Hematopoietic multipotent progenitor cell treated with erythropoietin and hydrocortisone succinate and interleukin-3 and kit ligand, for 15 days (in vitro differentiated cells): ENCODE results near the gene B3GNT9.
"Not testable (repeated sequence)": the region's sequence is repeated elsewhere in the genome, so short reads cannot be mapped to it uniquely, and the experiment has no call there.

ENCODE experiments used
- DNase-seq: peaks from one replicate; pipeline ENCODE4 v3.0.0-alpha.2; 2015; ENCODE audit warnings: low spot score

The B3GNT9 gene

DNA sequence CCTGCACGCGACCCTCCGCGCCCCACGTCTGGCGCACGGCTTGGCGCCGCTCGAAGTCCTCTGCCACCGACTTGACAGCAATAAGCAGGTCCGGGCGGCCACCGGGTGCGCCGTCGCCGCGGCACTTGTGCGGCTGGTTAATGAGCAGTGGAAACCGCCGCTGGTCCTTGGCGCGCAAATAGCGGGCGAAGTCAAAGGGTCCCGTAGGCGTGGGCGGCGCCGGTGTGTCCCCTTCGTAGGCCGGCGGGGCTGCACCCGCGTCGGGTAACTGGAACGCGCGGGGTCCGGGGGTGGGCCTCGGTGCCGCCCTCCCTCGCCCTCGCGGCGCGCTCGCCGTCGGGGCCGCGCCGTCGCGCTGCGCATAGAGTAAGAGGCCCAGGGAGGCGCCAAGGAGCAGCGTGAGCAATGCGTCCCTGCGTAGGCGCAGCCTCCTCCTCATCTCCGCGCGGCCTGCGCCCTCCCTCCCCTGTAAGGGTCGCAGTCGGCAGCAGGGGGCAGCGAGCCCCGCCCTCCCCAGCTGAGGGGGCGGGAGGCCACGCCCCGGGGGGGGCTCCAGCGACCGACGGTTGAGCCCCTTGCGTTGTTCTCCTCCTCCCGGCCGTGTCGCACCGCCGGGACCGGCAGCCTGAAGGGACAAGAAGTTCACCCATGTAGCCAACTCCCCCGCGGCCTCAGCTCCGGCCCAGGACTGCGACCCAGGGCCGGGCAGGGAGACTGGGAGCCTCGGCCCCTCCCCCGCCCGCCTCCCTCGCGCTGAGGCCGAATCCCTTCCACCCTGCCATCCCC, 558 bp downstream of the B3GNT9 start:
- no peak for DNase-seq

DNA sequence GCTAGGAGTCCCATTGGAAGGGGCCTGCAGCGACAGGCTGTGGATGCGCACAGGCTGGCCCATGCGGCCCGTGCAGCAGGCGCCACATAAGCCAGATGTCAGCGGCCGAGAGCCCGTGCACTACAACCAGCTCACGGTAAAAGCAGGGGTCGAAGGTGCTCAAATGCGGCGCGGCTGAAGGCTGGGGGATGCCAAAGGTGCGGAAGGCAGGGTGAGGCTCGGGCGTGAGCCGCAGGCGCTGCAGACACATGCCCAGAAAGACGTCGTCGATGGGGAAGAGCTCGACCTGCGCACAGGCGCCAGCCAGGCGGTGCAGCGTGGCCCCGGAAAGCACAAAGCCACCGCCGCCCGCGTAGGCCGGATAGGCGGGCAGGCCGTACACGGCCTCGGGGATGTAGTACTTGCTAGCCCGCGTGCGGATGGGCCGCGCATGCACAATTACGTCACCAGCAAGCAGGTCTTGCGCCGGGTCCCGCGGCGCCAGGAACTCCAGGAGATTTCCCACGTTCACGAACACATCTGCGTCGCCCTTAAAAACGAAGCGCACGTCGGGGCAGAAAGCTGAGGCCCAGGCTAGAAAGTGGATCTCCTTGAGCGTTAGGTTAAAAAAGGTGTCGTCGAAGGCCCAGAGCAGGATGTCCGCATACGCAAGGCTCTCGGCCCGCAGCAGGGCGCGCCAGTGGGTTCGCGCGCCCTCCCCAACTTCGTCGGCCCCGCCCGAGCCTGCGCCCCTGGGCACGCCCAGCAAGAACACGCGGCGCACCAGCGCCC, 1.3 kb downstream of the B3GNT9 start:
- DNase-seq, result no peak

DNA sequence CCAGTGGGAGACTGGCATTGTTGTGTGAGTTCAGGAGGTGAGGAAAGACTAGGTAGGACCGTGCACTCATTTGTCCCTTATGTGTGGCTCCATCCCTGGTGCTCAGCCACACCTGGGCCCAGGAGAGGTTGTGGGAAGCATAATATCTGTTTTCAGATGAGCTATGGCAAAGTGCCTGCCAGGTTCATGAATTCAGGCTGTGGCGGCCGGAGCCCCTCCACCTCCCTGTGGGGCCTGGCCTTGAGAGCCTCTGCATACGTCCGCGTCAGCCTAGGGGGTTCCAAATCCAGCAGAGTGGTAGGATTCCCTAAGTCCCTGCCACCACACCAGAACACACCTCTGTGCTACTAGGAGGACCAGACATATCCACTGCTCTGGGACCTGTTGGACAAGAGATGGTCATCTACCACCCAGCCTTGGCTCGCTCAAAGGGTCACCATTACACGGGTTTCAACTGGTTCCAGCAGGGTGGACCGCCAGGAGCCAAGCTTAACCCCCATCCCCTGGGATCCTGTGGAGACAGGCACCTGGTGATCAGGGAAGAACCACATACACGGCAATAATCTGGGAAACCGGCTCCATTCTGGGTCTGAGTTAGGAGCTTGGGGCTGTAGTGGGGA, 2.0 kb downstream of the B3GNT9 start:
- no peak for DNase-seq

DNA sequence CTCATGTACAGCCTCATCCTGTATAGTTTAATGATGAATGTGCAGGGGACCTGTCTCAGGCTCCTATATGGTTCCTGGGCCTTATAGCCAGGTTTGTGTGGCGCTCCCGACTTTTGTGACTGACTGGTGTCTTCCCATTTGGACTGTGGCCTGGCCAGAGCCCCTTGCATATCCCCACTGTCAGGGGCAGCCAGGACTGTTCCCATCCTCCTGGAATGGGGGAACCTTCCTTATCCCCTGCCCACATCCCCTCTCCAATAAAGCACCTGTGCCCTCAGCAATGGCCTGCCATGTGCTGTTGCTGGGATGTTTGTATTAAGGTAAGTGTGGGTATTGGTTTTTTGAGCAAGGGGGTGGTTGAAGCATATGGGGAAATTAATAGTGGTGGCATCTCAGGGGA, 2.6 kb downstream of the B3GNT9 start:
- no peak for DNase-seq

DNA sequence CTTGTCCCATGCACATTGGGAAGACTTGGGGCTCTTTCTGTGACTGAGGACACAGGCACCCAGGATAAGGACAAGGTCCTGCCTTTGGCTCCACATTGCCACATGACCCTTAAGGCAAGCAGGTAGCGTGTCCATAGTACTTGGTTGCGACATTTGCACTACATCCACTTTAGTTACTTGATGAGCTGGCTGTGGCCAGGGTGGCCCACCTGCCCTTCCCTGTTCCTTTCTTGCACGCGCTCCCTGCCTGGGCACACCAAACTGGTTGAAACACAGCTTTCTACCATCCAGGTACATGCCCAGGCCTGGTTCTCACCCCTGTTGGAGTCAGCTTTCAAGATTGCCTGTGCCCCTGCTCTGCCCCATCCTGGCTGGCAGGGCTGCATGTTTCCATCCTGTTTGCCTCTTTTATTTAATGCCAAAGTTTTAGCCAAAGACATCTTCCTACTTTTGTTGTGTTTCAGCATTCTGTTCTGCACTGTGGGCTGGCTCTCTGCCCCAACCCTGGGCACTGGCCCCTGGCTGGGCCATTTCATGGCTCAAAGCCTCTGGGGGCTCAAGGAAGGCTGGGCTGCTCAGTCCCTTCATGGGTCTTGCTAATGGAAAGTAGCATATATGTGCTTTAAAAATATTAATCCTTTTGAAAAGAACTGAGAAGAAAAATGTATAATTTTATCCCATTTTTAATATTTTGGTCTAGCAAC, 3.2 kb downstream of the B3GNT9 start:
- DNase-seq, result no peak

DNA sequence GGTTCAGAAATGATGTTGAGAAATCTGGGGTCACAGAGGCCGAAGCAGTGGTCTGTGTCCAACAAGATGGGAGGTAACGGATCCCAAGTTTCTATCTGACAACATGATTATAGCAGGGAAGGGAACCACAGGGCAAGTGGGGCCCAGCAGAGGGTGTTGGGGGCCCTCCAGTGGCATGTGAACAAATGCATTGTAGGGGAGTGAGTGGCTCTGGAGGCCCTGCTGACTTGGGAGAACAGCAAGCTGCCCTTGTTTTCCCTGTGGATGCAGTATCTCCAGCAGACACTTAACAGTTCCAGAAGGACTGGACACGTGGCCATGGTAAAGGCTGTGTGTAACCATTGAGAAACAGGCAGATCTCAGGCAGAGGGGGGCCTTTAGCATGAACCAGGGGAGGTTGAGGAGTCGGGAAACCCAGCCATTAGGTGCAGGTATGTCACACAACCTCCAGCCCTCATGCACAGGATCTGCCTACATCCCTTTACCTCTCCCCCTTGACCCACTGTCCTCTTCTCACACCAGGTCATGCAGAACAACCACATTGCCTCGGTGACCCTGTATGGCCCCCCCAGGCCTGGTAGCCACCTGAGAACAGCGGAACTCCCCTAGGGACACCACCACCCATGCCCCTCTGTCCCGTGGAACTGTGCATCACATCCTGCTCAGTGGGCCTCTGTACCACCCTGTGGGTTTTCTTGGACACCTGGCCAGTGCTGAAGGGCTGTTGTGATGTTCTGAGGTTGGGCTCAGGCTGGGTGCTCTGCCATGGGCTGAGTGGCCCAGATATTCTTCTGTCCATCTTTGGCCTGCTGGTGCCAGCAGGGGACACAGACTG, 4.1 kb downstream of the B3GNT9 start:
- DNase-seq, result no peak

DNA sequence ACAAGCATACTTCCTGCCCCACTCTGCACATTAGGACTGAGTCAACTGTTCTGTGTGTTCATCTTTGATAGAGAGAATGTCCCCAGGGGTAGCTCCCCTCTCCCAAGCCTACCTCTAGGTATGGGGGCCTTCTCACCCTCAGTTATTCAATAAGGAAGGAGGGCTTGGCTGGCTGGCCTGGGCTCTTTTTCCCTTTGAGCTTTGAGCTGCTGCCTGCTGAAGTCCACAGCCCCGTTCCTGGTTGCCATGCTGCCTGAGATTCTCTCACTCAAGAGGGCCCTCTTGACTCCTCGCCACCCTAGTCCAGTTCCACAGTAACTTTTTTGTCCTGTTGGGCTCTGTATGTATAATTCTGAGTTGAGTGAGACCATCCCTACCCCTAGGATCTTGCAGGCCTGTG, 5.1 kb downstream of the B3GNT9 start:
- no peak for DNase-seq

DNA sequence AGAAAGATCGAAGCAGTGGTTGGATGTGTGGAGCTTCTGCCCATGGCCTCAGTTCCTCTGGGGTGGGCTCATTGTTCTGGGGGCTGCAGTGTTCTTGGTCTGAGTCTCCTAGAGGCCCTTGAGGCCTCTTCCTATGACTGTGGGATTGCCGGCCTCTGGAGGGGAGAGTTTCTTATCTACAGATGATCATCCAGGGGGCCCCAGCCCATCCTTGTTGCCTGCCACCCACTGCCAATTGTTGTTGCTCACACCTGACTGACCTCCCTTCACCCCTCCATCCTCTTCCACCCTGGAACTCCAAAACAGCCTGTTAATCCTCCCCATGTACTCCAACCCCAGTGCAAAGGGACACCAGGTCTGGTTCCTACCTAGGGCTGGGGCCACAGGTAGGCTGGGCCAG, 5.9 kb downstream of the B3GNT9 start:
- DNase-seq, result no peak

DNA sequence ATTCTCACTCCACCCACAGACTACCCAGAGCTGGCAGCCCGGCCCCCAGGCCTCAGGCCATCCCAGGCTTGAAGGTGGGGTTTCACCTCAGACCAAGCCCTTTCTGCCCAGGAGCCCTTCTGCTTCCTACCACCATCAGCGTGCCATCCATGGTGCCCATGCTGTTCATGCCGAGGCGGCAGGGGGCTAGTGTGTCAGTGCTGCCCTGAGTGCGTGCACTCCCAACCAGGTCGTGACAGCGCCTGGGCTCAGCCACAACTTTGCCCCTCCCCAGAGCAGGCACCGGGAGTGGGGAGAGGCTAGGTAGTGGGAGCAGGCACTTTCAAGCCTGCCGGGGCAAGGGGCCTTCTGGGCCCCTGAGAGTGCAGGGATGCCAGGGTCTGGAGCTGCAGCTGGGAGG, 8.5 kb downstream of the B3GNT9 start:
- no peak for DNase-seq

DNA sequence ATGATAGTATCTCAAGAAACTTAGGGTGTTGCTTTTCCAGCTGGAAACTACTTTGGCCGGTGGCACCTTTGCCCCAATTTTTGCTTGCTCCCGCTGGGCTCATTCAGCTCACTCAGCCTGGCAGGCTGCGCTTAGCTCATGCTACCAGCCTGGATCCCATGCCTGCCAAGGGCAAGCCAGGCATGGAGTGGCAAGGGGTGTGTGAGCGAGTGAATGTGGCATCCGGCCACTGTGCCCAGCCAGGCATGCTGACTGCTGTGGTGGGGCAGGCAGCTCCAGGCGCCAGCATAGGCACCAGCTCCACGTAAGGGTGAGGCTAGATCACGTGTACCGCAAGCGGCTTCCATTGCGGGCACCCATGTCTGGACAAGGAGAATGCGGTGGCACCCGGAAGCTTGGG, 9.4 kb downstream of the B3GNT9 start:
- DNase-seq, result no peak

DNA sequence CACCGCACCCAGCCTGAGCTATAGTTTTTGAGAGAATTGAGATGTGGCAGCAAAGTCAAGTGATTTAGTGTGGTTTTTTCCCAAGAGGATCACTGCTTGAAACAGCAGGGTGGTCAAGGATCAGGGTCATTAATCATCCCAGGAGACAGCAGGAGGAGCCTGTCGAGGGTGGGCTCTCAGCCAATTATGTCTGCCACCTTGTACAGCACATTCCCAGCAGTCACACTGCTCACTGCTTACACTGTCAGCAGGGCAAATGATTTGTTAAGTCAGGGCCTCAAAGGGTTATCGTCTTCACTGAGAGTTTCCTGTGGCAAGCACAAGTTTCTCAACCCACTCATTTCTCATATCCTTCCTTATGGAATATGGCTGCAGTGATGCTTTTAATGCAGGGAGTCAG, 13.2 kb downstream of the B3GNT9 start:
- DNase-seq, result no peak

DNA sequence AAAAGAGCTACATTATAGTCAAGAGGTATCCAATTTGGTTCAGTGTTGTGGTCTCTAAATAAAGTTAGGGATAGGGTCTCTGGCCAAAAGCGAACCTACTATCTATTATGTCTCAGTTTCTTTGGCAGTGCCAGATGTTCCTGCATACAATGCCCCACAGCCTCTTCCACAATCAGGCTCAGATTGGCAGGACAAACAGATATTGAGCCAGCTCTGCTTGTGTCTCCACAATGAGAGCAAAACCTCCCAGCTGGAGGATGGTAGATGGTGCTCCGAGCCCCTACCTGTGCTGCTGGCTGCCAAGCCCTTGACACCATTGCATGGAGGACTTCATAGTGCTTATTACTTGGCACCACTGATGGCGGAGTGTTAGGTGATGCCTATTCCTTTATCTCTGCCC, 21.4 kb downstream of the B3GNT9 start:
- no peak for DNase-seq

DNA sequence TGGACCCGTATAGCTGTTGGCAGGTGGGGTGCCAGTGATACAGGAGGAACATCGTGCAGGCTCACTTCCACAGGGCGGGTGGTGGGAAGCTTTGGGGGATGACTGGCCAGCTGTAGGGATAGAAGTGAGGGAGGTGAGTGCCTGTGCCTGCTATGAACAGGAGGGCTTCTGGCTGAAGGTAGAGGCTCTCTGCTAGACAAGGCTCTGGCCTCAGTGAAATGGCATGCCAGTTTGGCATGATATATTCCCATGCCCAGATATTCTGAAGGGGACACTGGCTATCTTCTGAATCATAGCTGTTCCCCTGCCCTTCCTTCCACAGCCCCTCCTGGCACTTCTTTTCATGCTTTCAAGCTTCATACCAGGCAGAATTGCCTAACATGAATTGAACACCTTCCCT, 21.9 kb downstream of the B3GNT9 start:
- DNase-seq, result no peak

DNA sequence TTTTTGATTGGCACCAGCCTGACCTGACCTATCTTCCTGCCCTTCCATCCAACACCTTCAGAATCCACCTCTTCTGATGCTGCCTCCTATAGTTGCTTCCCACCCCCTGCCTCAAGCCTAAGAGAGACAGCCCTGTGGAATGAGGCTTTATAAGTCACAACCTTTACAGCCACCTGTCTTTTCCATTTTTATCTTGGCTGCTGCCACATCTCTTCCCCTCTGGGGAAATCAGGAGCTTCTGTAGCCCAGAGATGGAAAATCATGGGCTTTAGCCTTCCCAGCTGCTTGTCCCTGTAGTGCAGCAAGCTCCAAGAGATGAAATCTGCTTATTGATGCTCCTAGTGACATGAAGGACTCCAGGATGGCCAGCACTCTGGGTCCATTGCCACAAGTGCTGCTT, 22.4 kb downstream of the B3GNT9 start:
- DNase-seq, result no peak

DNA sequence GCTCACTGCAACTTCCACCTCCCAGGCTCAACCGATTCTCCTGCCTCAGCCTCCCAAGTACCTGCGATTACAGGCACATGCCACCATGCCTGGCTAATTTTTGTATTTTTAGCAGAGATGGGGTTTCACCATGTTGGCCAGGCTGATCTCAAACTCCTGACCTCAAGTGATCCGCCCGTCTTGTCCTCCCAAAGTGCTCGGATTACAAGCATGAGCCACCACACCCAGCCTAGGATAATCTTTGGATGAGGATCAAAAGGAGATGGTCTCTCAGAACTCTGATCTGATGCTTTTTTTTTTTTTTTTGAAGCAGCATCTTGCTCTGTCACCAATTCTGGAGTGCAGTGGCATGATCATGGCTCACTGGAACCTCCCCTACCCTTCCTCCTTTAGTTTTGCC, 28.0 kb downstream of the B3GNT9 start:
- not testable (repeated sequence) for DNase-seq

DNA sequence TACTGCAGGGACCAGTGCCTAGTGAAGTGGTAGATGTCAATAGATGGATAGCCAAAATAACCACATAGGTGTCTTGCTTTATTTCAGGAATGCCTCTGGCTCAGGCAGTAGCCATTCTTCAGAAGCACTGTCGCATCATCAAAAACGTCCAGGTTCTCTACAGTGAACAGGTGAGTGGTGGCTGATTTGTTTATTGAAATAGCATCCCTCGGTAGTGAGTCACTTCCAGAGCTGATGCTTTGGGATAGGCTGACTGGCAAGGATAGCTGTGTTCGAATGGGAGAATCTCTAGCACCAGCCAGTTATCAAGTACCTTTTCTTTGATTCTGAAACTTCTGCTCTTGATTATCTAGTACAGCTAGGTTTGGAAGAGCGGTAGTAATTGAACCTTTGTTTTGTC, 30.8 kb downstream of the B3GNT9 start:
- no peak for DNase-seq

DNA sequence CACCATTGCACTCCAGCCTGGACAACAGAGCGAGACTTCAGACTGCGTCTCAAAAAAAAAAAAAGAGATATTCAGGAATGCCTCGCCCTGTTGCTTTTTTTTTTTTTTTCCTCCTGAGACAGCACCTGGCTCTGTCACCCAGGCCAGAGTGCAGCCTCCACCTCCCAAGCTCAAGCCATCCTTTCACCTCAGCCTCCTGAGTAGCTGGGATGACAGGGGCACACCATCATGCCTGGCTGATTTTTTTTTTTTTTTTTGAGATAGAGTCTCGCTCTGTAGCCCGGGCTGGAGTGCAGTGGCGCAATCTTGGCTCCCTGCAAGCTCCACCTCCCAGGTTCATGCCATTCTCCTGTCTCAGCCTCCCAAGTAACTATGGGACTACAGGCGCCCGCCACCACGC, 33.1 kb downstream of the B3GNT9 start:
- DNase-seq, result no peak

DNA sequence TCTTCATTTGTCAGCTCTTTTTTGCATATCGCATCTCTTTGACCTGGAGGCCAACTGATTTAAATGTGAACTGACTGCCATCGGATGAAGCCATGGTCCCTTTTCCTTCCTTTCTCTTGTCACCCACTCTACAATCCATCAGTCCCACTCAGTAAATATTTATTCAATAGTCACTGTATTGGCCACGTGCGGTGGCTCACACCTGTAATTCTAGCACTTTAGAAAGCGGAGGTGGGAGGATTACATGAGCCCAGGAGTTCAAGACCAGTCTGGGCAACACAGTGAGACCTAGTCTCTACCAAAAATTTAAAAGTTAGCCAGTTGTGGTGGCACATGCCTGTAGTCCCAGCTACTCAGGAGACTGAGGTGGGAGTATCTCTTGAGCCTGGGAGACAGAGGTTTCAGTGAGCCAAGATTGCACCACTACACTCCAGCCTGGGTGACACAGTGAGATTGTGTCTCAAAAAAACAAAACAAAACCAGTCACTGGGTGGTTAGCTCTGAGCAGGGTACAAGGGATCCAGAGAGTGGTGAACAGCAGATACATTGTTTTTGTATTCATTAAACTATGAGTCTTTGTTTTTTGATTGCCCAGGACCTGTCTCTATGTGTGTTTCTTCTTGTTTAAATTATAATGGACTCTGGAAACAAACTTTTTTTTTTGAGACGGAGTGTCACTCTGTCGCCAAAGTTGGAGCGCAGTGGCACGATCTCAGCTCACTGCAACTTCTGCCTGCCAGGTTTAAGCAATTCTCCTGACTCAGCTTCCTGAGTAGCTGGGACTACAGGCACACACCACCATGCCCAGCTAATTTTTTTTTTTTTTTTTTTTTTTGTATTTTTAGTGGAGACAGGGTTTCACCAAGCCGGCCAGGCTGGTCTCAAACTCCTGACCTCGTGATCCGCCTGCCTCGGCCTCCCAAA, 34.1 kb downstream of the B3GNT9 start:
- DNase-seq, result no peak

DNA sequence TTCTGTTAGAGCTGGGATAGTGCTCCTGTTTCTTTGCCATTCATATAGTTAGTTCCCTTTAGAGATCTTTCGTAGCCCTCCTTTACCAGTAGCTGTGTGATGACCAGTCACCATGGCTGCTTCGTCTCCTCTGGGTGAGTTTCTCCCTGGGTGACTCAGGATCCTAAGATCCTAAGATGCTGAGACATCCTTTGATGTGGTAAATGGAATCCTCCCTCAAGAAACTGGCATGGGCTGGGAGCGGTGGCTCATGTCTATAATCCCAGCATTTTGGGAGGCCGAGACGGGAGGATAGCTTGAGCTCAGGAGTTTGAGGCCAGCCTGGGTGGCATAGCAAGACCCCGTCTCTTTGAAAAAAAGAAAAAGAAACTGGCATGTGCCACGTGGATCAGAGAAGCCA, 35.2 kb downstream of the B3GNT9 start:
- no peak for DNase-seq

DNA sequence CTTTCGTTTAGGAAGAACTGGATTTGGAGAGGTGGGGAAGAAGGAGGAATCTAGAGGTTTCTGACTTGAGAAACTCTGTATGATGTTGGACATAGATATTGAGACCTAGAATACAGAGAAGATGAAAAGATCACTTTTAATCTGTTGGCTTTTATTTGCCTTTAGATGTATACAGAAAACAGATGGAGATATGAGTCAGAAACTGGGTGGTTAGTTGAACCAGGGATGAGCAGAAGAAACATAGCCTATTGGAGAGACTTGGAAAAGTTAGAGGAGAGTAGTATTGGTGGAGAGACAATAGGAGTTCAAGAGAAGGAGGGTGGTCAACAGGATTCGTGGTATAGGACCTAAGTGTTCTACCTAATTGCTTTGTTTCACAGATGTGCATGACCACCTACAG, 36.0 kb downstream of the B3GNT9 start:
- no peak for DNase-seq
